Measurements from ENCODE around the gene MARK1. TPM values are rescaled to one million over a fixed set of nuclear protein-coding genes. Genes with fewer than 3 reads are reported as not detected.

Gene MARK1
- total and polyA plus RNA-seq, 10 of the 15 experiments (the other 5 are each of a cell fraction or from before 2014, with no cell fraction given): 0.02 to 0.67 (median 0.12) TPM; not detected in 6

DNA sequence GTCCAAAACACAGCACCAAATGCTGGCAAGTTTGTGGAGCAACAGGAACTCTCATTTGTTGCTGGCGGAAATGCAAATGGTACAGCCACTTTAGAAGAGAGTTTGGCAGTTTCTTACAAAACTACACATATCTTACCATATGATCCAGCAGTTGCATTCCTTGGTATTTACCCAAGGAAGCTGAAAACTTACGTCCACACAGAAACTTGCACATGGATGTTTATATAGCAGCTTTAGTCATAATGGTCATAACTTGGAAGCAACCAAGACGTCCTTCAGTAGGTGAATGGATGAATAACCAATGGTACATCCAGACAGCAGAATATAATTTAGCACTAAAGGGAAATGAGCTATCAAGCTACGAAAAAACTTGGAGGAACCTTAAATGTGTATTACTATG is 66.4 kb downstream of the MARK1 start (continued):
- TF ChIP-seq, protein P1, sequence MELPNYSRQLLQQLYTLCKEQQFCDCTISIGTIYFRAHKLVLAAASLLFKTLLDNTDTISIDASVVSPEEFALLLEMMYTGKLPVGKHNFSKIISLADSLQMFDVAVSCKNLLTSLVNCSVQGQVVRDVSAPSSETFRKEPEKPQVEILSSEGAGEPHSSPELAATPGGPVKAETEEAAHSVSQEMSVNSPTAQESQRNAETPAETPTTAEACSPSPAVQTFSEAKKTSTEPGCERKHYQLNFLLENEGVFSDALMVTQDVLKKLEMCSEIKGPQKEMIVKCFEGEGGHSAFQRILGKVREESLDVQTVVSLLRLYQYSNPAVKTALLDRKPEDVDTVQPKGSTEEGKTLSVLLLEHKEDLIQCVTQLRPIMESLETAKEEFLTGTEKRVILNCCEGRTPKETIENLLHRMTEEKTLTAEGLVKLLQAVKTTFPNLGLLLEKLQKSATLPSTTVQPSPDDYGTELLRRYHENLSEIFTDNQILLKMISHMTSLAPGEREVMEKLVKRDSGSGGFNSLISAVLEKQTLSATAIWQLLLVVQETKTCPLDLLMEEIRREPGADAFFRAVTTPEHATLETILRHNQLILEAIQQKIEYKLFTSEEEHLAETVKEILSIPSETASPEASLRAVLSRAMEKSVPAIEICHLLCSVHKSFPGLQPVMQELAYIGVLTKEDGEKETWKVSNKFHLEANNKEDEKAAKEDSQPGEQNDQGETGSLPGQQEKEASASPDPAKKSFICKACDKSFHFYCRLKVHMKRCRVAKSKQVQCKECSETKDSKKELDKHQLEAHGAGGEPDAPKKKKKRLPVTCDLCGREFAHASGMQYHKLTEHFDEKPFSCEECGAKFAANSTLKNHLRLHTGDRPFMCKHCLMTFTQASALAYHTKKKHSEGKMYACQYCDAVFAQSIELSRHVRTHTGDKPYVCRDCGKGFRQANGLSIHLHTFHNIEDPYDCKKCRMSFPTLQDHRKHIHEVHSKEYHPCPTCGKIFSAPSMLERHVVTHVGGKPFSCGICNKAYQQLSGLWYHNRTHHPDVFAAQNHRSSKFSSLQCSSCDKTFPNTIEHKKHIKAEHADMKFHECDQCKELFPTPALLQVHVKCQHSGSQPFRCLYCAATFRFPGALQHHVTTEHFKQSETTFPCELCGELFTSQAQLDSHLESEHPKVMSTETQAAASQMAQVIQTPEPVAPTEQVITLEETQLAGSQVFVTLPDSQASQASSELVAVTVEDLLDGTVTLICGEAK (IDR thresholded peaks at IDR 0.05; ENCODE audit: borderline replicate concordance): no peak
- TF ChIP-seq SREBF1 (IDR thresholded peaks at IDR 0.05; ENCODE audit: low read length) (no peak), JUND (IDR thresholded peaks at IDR 0.05; ENCODE audit: low read depth, low read length) (no peak), SMAD1 (IDR thresholded peaks at IDR 0.05; ENCODE audit: low read depth, partially characterized antibody) (no peak), MTA2 (IDR thresholded peaks at IDR 0.05; ENCODE audit: low read depth) (no peak)
- TF ChIP-seq, protein P2, sequence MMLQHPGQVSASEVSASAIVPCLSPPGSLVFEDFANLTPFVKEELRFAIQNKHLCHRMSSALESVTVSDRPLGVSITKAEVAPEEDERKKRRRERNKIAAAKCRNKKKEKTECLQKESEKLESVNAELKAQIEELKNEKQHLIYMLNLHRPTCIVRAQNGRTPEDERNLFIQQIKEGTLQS (IDR thresholded peaks at IDR 0.05; ENCODE audit: borderline replicate concordance, extremely low read depth, low read depth, low read length): no peak

DNA sequence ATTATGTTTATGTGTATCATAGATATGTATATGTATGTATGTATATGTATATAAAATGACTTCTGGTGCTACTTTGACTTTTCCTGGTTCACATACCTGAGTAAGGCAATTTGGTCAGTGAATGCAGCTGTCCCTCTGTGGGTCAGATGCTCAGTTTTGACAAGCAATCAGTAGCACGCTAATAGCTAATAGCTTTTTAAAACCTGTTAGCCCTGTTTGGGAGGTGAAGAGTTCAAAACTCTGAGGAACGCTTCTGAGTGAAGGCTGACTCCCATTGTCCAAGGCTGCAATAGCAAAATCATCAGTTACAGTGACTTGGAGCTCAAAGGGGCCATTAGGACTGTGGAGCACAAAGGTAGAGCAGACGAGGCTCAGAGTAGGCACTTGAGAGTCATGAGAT is 67.2 kb downstream of the MARK1 start:
- no peaks in the 10 kb centered on the region for H3K79me2 ChIP-seq (ENCODE audit: control insufficient read depth, insufficient read depth, low read length)
- no peak for DNase-seq (ENCODE audit: low read depth, low spot score)
- no peak for TF ChIP-seq KDM1A (IDR thresholded peaks at IDR 0.05; ENCODE audit: borderline replicate concordance)
- TF ChIP-seq, protein P3, sequence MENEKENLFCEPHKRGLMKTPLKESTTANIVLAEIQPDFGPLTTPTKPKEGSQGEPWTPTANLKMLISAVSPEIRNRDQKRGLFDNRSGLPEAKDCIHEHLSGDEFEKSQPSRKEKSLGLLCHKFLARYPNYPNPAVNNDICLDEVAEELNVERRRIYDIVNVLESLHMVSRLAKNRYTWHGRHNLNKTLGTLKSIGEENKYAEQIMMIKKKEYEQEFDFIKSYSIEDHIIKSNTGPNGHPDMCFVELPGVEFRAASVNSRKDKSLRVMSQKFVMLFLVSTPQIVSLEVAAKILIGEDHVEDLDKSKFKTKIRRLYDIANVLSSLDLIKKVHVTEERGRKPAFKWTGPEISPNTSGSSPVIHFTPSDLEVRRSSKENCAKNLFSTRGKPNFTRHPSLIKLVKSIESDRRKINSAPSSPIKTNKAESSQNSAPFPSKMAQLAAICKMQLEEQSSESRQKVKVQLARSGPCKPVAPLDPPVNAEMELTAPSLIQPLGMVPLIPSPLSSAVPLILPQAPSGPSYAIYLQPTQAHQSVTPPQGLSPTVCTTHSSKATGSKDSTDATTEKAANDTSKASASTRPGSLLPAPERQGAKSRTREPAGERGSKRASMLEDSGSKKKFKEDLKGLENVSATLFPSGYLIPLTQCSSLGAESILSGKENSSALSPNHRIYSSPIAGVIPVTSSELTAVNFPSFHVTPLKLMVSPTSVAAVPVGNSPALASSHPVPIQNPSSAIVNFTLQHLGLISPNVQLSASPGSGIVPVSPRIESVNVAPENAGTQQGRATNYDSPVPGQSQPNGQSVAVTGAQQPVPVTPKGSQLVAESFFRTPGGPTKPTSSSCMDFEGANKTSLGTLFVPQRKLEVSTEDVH (IDR thresholded peaks at IDR 0.05; ENCODE audit: low read depth, partially characterized antibody): no peak
- TF ChIP-seq TBL1XR1 (IDR thresholded peaks at IDR 0.05; ENCODE audit: low read depth, low read length): no peak
- no peak for TF ChIP-seq PML (IDR thresholded peaks at IDR 0.05; ENCODE audit: low read length)
- ChIA-PET POLR2A (no interaction called here), SMC1A (ENCODE audit: uncharacterized antibody, unreplicated experiment) (no interaction called here), RAD21 (ENCODE audit: unreplicated experiment) (no interaction called here), CTCF (interaction anchor here (1.0 to 1.9 kb wide), 2 partner anchors 9 to 12 kb away, joined by 4 read pairs; no protein-coding TSS in a partner anchor)
- 33% methylated on average over 3 of the region's 3 CpGs for WGBS (ENCODE audit: insufficient coverage, insufficient replicate concordance, low lambda C conversion rate, missing lambda C conversion rate)
- intact Hi-C loops (cut with micrococcal nuclease; ENCODE audit: unreplicated experiment): no loop called here
- ATAC-seq: no peak
- H3K27ac ChIP-seq (ENCODE audit: control insufficient read depth, insufficient read depth): no peak overlapping the region
- H3K4me3 ChIP-seq: no peak overlapping the region
- no peak overlapping the region for H3K9ac ChIP-seq (ENCODE audit: control insufficient read depth, insufficient read depth, low read length)
- no peaks in the 10 kb centered on the region for H3K27me3 ChIP-seq (replicated peaks in 1 of 2; ENCODE audit: control insufficient read depth in 2 of 2, insufficient read depth in 2 of 2, low read length in 1 of 2)
- no peaks in the 10 kb centered on the region for H3K9me3 ChIP-seq (replicated peaks; ENCODE audit: control insufficient read depth, insufficient read depth, low read length)
- no TSS peak for BruUV-seq (replicated peaks)
- no peaks in the 10 kb centered on the region for H4K20me1 ChIP-seq (ENCODE audit: control insufficient read depth, insufficient read depth)
- in situ Hi-C loops (cut with MboI): no loop called here
- no peaks in the 10 kb centered on the region for H3K36me3 ChIP-seq (ENCODE audit: control insufficient read depth in 2 of 2, insufficient read depth in 2 of 2, low read length in 1 of 2)
- FAIRE-seq: no peak
- H3K4me1 ChIP-seq (ENCODE audit: control insufficient read depth, insufficient read depth, low read length): no peaks in the 10 kb centered on the region
- H3K4me2 ChIP-seq (ENCODE audit: control insufficient read depth, insufficient read depth): no peak overlapping the region
- no peak overlapping the region for H2AFZ ChIP-seq (ENCODE audit: control insufficient read depth, low read depth, low read length)

Data from GM12878 (cell line).